Stimulated activated naive CD8-positive, alpha-beta T cell treated with anti-CD3 and anti-CD28 coated beads, Interleukin-15, Interleukin-2, amounts not matched to agents 100 U/mL and 50 U/mL, for 24 hours (primary cell): ENCODE data around the gene TSEN54.

Source experiments
- ATAC-seq: fragments of 150-1000 bp; cut with Tn5 transposase; one replicate; pipeline ENCODE4 v1.10.0; 2021
- DNase-seq: peaks from one replicate; pipeline ENCODE4 v3.0.0; 2021

TSEN54 gene

DNA sequence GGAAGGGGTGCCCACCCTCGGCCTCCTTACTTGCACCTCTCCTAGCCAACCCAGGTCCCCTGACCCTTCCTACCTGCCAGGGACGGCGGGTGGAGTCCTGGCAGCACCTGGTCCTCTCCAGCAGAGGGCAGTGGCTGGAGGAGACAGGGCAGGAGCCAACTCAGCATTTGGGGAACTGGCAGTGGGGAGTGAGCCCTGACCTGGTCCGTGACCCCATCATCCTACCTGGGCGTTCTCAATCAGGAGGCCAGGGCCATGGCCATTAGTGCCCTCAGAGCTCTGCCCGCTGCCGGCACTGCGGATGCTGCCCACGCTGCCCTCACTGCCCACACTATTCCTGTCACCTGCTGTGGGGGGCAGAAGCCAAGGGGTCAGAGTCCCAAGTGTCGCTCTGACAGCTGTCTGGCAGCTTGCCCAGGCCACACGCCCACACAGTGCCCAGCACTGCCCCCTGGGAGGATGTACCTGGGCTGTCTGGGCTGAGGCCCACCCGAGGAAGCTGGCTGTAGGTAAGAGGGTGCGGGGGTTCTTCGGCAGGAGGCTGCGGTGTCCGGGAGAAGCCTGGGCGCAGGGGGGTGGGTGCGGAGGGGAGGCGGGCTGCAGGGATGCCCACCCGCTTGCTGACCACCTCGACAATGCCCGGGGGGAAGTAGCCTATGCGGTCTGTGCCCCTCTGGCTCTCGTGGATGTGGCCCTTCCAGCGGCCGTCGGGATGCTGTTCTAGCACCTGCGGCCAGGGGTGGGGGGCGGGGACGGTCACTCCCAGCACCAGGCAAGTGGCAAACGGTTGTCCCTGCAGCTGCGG, 11.8 kb upstream of the TSEN54 start:
- ATAC-seq (peak; percentile 44), DNase-seq (peak; percentile 49)

DNA sequence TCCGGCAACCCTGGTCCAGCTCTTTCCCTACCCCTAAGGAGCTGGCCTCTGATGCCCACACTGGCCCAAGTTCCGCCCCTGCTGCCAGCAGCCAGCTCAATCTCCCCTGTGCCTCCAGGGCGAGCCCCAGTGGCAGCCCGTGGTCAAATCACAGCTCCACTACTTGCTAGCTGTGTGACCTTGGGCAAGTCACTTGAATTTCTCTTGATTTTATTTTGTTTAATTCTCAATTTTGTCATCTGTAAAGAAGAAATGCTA, 11.2 kb upstream of the TSEN54 start:
- DNase-seq (no peak), ATAC-seq (no peak)

DNA sequence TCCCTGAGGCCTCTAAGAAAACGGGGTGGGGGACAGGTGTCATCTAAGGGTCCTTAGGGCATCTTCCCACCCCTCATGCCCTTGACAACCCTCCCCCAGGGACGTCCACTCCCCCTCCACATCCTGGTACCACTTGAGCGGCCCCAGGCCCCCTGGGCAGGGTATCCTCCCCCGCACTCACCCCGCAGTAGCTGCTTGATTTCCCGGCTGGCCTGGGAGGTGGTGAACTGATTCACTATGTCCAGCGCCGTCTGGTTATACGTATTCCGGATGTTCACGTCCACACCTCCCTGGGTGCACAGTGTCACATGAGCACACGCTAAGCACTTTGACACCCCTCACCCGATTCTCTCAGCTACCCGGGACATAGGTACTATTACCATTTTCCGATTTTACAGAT, 10.7 kb upstream of the TSEN54 start:
- DNase-seq (no peak), ATAC-seq (no peak)

DNA sequence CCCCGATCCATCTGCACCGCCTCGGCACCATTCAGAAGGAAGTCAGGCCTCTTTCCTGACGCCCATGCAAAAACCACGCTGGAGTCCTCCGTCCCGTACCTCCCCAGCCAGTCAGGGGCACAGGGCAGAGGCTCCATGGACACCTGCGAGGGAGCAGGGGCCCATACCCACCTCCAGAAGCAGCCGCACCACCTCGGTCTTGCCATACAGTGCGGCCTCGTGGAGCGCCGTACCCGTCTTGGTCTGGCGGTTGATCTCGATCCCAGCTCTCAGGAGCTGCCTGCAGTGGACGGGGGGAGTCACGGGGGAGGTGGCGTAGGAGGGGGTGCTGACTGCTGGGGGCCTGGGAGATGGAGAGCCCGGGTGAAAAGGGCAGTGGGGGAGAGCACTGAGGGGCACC, 10.2 kb upstream of the TSEN54 start:
- no peak for DNase-seq
- no peak for ATAC-seq

DNA sequence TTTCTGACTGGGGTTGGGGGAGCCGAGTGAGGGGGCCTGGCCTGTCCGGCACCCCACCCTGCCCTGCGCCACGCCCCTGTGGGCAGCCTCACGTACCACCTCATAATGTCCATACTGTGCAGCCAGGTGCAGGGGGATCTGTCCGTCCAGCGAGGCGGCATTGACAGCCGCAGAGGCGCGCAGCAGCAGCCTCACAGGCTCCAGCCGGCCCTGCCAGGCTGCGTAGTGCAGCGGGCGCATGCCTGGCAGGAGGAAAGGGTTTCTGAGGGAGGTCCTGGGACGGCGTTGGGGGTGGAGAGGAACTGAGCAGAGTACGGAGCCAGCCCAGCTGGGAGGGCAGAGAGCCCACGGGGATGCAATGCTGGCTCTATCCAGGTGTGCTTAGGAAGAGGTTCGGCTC, 9.4 kb upstream of the TSEN54 start:
- DNase-seq (no peak), ATAC-seq (no peak)

DNA sequence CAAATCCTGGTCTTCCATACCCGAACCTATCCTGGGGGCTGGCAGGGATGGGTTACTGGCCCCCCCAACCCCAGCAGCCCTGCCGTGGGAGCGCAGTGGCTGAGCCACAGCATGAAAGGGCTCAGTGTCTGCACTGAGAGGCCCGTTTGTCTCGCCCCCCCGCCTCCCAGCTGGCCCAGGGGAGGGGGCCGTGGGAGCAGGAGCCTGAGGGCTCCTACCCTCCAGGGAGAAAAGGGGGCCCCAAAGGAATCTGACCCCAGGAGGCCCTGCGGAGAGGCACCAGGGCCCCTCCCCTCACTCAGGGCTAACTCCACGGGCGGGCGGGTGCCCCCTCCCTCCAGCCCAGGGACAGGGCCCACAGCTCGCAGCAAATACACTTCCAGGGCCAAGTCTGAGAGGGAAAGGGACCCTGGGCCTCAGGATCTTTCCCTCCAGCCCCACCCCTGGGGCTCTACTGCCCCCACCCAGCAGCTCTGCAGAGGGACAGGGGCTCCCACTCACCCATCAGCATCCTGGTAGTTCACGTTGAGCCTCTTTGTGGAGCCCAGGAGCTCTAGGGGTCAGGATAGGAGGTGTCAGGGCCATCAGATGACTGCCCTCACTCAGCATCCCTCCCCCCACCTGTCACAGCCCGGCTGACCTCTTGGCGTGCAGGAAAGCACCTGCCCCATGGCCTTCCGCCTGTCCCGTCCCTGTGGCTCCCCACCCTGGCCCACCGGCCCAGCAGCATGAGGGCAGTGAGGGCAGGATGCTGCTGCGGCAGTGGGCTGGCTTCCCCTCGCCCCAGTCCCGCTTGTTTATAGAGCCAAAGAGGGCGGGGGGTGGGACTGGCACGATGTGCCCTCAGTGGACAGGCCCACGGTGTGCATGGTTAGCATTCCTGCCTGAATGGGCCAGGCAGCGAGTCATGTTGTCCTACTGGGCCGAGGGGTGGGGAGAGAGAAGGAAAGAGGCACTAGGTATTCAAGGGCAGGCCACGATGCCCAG, 8.3 kb upstream of the TSEN54 start:
- ATAC-seq: no peak
- DNase-seq: no peak

DNA sequence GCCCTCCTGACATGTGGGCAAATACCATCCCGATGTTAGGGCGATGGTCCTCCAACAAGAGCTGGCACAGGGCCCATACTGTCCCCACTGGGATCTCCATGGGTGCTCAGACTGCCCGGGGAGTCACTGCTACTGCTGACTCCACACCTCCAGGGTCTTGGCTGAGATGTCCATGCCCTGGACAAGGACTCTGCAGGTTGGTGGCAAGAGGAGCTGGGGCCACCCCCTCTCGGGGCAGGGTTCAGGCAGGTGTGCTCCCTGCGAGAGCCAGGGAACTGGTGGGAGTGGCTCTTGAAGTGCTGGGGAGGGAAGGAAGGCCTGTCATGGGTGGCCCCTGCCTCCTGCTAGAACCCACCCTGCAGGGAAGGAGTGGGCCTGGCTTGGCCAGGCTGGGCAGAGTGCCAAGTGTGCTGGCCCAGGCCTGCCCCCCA, 7.4 kb upstream of the TSEN54 start:
- no peak for ATAC-seq
- DNase-seq: no peak

DNA sequence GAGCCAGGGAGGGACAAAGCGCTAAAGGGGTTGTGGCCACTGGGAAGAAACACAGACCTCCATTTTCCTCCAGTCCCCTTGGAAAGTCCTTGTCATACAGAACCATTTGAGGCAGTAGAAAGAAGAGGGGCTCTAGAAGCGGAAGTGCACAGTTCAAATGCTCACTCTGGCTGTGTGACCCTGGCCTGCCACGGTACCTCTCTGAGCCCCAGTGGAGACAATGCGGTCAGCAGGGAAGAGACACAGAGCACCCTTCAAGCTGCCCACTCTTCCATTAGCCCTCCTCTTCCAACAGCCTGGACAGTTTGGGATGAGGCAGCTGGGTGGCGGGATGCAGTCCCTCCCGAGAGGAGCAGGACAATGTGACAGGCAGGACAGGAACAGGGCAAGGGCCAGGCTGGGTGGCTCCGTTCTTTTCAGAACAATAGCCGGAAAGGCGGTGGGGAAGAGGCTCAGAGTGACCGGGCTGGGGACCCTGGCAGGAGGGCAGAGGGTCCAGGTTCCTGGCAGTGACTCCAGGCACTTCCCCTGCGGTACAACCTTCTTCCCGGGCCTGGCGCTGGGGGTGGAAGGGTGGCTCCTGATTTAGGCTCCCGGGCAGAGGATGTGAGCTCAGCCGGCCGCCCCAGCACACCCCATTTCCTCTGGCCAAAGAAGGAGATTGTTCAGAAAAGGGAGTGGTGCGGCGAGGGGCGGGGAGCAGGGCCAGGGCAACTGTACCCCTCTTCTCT, 6.6 kb upstream of the TSEN54 start:
- DNase-seq (no peak), ATAC-seq (no peak)

DNA sequence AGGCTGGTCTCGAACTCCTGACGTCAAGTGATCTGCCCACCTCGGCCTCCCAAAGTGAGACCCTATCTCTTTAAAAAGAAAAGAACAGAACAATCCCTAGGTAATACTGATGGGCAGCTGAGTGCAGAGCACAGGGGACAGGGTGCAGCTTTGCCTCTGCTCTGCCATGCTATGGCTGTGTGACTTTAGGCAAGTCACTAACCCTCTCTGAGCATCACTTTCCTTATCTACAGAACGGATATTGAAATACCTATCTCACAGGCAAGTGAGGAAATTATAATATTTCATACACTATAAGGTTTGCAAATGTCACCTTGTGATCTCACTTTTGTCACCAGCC, 5.1 kb upstream of the TSEN54 start:
- no peak for ATAC-seq
- no peak for DNase-seq

DNA sequence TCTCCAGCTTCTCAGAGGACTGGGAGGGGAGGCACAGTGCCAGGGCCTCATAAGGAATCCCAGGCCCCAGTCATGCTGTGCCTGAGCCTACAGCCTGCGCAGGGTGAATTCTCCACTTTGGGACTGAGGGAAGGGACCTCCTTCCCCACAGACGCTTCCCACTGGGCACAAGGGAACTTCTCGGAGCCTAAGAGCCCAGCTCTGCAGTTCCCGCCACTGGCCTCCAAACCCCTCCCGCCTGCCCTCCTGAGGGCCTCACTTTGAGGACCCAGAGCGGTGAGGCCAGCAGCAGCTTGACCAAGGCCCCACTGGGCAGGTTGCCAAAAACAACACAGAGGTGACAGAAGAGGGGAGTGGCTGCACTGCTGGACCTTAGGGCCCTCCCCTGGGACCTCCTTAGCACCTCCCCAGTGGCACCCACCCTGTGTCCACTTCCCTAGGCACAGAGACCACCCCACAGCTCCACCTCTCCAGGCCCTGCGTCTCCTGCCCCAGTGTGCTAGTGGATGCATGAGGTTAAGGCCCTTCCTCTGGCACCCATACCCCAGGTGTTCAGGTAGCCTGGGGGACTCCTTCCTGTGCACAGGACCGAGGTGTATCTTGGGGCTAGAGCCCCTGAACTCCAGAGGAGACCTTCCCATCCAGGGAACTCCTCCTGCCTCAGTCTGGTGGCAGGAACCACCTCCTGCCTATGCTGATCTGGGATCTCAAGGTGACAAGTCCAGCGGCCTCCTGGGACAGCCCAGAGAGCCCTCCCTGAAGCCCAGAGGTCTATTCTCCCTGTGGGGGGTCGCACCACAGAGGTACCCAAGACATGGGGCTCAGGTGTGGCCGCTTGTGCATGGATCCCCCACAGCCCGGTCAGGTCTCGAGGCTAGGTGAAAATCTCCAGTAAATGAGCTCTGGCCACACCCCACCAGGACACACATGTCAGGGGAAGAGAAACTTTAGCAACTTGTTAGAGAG, 4.4 kb upstream of the TSEN54 start:
- DNase-seq: no peak
- ATAC-seq: no peak

DNA sequence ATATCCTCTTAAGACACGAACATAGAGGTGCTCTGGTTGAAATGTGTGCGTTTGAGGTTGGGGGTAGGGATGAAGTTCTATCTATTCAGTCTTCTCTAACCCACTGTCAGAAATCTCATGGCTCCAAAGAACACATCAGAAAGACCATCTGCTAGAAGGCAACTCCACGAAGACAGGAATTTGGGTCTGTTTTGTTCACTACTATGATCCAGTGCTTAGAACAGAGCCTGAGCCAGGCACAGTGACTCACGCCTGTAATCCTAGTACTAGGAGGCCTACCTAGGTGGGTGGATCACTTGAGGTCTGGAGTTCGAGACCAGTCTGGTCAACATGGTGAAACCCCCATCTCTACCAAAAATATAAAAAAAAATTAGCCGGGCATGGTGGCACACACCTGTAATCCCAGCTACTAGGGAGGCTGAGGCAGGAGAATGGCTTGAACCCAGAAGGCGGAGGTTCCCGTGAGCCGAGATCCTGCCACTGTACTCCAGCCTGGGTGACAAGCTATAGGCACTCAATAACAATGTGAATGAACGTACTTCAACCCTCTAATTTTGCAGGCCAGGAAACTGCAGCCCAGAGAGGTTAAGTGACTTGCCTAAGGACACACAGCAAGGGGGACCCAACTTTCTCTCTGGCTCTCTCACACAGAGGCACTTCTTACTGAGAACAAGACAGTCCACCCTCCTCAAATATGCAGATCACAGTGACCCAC, 3.2 kb upstream of the TSEN54 start:
- DNase-seq (no peak), ATAC-seq (no peak)

DNA sequence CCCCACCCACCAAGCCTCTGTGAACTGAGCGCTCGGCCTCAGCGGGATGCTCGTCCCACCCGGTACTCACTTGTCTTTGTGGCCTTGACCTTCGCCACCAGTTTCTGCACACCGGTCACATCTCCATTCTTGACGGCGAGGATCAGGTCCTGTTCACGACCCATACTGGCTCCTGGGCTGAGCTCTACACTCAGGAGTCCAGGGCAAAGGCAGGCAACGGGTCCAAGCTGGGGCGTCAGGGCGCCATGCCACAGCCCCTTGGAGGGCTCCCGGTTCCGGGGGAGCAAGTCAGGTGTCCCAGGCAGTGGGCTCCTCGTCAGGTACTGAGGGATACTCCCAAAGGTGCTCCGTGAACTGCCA, 2.7 kb upstream of the TSEN54 start:
- ATAC-seq: no peak
- DNase-seq: no peak

DNA sequence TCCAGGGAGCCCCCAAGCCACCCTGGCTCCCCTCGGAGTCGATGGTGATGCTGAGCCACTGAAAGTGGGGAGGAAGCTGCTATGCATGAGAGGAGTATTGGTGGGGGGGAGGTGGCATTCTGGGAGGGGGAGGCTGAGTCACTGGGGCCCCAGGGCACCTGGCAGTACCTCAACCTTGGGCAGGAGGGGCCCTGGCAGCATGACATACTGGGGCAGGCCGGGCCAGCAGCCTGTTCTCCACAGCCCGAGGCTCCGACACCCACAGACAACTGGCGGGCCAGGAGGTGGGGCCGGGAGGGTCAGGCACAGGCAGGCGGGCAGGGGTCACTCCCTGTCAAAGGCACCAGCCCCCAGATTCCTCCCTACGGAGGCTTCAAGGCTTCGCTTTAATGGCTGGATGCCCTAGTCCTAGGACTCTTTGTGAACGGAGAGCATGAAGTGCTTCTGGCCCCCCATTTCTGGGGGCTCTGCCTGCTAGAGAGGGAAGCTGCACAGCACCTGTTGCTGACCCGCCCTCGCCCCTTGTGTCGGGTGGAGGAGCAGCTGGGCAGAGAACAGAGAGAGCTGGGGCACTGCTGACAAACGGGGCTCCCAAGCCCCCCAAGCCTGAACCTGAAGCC, 1.9 kb upstream of the TSEN54 start:
- ATAC-seq (no peak), DNase-seq (no peak)

DNA sequence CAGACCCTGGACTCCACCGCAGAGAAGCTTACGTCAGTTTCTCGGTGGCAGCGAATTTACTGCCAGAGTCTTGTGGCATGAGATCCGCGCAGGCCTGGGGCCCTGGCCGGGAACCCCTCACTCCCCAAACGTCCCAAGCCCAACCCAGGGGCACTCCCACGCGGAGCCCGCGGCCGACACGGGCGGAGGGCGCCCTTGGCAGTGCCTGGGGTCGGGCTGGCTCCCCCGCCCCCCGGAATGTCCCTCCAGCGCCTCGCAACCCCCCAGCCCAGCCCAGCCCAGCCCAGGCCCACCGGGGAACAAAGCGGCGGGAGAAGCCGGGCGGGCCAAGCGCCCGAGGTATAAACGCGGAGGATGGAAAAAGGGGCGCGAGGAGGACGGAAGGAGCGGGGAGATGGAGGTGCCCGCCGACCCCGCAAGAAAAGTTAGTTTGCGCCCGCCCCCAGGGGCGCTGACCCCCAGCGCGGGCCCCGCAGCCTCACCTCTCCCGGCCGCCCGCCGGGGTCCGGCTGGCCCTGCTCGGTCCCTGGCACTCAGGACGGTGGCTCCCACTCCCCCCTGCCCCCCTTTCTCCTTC, 1.3 kb upstream of the TSEN54 start:
- DNase-seq: no peak
- no peak for ATAC-seq

DNA sequence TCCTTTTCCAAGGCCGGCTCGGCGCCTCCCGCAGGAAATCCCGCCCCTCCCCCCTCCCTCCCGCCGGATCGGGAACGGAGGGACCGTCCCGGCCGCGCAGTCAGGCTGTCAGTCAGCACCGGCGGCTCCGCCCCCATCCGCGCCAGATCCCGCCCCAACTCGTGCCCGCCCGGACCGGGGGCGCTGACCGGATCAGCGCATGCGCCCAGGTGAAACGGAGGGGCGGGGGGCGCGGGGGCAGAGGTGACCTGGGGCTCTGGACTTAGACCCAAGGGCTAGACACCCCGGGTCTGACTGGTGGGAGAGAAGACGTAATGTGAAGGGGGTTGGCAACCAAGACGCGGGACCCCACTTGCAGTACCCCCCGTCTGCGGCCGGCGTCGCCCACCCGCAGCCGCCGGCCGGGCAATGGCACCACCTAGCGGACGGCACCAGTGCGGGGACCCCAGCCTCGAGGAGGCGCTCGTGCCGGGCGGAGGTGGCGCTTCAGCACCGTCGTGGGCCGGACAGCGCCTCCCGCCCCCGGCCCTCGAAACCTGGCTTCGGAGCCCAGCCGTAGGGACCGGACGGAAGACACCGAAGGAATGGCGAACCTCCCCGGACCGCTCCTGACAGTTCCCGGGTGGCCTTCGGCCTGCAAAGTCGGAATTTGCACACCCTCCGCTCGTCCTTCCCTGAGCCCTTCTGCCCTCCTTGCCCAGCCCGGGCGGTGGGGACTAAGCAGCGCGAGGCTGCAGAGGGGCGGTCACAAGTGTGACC, 653 bp upstream of the TSEN54 start, which contains the start of gene CASKIN2:
TSS of gene CASKIN2 (minus strand) at position 42 of the 759 bp plus-strand sequence. CDS start 1,733 bp downstream, outside the sequence.
- ATAC-seq (peak; percentile 52), DNase-seq (peak; percentile 93)

DNA sequence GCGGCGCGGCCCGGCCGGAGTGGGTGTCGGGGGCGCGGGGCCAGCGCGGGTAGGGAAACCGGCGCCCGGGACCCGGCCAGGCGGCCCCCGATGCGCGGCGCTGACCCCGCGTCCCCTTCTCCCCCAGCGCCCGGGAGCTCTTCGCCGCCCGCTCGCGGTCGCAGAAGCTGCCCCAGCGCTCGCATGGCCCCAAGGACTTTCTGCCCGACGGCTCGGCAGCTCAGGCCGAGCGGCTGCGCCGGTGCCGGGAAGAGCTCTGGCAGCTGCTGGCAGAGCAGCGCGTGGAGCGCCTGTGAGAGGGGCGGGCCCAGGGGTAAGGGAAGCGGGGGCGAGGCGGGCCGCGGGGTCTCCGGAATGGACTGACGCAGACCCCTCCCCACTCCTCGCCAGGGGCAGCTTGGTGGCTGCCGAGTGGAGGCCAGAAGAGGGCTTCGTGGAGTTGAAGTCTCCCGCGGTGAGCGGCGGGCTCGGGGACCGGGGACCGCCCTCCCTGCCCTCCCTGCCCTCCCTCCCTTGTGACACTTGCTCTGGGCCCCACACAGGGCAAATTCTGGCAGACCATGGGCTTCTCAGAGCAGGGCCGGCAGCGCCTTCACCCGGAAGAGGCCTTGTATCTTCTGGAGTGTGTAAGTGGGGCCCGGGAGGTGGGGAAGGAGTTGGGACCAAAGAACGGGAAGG, 430 bp downstream of the TSEN54 start:
- peak; percentile 4 for ATAC-seq

DNA sequence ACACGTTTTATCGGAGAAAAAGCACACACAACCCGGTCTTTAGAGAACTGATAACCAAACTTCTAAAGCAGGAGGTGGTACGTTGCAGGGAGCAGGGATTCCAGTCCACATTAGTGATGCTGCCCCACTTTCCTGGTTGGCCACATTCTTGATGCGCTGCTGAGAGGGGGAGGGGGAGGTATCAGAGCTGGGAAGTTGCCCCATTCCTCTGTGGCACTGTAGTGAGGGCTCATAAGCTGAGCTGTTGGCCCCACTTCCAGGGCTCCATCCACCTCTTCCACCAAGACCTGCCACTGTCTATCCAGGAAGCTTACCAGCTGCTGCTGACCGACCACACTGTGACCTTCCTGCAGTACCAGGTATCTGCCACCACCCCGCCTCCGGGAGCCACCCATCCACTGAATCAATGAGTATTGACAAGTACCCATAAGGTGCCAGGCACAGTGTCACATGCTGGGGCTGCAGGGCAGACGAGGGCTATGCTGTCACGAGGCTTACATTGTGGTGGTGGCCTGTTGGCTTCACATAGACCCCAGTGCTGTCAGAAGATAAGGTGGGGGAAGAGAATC, 1.1 kb downstream of the TSEN54 start:
- DNase-seq (peak; percentile 52), ATAC-seq (no peak)

More for the DNA sequence above, 430 bp downstream of the TSEN54 start:
- peak; percentile 55 for DNase-seq

DNA sequence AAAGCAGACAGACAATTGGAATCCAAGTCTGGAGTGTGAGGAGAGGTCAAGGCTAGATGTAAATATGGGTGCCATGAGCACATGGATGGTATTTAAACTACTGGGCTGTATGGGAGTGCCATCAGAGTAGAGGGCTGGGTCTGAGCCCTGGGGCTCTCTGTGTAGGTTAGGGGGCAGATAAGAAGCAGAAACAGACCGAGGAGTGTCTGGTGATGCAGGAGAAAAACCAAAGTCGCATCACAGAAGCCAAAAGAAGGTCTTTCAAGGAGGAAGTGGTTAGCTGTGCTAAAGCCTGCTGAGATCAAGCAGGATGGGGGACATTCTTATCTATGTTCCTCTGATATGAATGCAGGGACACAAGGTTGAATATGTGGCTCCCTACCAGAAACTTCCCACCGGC, 1.9 kb downstream of the TSEN54 start:
- peak; percentile 32 for DNase-seq

More for the DNA sequence above, 1.9 kb downstream of the TSEN54 start:
- ATAC-seq: peak; percentile 5
